NCI-H226 (cell line): ENCODE results near the gene ACBD6.

ENCODE experiments used
- DNase-seq: peaks from one replicate; pipeline ENCODE4 v3.0.0-alpha.2; 2015

The ACBD6 gene

DNA sequence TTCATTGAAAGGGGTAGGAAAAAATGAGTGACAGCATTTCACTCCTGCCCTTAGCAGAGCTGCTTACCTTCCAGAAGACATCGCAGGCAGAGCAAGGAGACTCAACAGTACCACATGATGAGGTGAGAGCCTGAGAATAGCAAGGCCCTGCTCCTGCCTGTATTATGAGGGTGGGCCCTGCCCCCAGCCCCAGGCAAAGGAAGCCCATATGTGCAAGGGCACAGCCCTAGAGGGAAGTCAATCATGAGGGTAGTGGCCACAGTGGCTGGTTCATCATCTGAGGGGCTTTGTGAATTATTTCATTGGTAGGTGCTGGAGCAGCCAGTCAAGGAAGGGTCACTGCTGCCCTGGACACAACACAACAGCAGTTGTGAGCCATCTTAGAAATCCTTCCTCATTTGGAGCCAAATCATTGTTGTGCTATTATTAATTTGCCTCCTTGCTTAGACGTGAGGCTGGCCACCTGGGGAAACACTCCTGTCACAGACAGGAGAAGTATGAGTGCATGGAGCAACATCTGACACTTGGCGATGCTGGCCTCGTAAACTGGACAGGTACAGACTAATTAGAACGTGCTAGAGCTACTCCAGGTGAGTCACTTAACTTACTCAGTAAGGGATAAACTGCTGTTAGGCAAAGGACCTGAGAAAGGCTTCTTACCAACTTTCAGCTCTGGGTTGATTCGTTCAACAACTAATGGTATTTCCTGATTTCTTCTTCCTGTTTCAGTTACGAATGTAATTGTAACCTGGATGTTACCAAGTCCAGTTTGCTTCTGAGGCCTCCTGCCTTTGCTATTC lies 22.7 kb upstream of the ACBD6 start:
- no peak for DNase-seq

GRCh38 chr1:180524160-180524914 lies 22.0 kb upstream of the ACBD6 start:
- DNase-seq, result no peak

GRCh38 chr1:180522213-180522515 lies 19.8 kb upstream of the ACBD6 start:
- no peak for DNase-seq

- DNase-seq, result no peak
Observed at GRCh38 chr1:180521474-180522212, 19.3 kb upstream of the ACBD6 start.

DNA sequence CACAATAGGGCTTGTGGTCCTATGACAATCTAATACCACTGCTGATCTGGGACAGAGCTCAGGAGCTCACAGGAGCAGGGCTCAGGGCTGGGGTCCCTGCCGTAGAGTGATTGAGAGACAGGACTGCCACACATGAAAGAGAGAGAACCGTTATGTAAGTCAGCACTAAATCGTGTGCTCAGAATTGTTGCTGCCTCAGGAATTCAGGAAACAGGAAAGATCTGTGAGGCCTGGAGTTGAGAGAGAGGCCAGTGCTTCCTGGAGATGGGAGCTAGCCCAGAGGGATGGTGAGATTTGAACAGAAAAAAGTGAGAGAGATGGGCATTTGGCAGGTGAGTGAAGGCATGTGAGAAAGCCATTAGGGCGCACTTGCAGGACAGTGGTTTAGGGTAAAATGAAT lies 17.5 kb upstream of the ACBD6 start:
- no peak for DNase-seq

DNA sequence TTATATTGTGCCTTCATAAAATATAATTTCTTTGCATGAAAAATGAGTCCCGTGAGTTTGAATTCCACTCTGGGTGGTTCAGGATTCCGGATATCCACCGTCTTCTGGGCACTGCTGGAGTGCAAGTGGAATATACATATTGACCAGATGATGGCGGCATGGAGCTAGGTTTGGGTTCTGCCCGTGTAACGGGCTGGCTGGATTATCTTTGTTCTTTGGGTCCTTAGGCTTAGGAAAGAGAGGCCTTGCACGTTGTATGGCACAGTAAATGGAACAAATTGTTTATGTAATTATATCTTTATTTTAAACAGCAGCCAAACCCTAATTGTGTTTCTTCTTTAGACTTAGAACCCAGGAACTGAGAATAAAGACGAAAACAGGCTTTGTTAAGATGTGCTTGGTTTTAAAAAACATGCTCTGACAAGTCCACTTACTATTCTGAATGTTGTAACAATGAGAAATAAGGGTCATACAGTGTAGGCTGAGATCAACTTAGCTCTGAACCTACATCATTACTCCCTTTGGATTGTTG lies 13.5 kb upstream of the ACBD6 start:
- peak; percentile 47 for DNase-seq

DNA sequence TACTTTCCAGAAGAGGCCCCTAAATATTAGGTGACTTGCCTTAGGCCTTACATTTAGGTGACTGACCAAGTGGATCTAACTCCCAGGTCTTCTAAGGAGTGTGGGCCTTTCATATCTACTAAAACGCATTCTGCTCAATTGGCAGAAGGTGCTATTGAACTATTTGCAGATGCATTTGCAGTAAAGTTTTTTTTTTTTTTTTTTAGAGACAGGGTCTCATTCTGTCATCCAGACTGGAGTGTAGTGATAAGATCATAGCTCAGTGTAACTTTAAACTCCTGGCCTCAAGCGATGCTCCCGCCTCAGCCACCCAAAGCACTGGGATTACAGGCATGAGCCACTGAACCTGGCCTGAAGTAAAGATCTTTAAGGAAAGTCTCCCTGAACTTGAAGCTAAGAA lies 13.0 kb upstream of the ACBD6 start:
- no peak for DNase-seq

DNA sequence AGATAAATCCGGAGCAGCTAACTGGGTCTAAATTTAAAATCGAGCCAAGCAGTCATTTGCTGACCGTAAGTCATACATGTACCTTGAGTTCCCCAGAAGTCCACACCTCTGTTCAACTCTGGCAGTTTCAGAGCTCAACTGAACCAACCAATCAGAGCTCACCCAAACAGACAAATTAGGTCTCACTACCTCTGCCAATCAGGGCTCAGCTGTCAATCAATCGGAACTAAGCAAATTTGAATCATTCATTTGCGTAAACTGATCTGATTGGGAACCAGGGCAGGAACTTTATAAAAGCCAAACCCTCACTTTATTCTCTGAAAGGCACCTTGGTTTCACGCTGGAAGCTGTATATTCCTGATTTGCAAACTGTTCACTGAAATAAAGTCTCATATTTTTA lies 11.2 kb upstream of the ACBD6 start:
- no peak for DNase-seq

GRCh38 chr1:180510882-180511281 lies 8.5 kb upstream of the ACBD6 start:
- no peak for DNase-seq

- DNase-seq, result no peak
Observed at GRCh38 chr1:180508725-180509097, 6.3 kb upstream of the ACBD6 start.

DNA sequence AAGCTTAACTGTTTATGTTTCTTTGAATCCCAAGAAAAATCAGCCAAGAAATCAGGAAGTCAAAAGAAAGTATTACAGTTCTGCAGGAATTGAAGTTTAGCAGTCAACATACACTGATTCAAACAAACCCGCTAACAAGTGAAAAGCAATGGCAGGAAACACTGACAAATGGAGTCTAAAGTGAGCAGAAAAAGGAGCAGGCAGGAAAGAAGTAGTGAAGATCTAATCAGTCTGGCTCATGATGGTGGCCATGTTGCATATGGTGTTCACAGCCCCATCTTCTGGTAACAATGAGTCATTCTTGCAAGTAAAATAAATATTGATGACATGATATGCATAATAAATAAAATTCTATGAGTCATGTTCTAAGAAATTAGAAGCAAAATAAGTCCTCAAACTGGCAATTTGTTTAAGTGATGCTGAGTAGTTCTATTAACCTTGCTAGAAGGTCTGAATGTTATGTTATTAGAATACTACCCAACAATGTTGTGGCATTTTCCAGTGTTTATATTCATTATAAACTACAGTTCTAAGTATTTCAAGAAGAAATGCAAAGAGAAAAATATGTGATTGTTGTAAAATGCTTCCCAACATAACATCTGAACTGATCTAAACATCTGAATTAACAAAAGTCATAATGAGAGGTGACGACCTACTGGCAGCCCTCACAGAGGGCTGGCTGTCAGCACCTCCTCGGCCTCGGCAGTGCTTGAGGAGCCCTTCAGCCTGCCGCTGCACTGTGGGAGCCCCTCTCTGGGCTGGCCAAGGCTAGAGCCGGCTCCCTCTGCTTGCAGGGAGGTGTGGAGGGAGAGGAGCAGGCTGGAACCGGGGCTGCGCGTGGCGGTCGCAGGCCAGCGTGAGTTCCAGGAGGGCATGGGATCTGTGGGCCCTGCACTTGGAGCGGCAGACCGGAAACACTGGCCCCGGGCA lies 5.7 kb upstream of the ACBD6 start:
- DNase-seq, result no peak

DNA sequence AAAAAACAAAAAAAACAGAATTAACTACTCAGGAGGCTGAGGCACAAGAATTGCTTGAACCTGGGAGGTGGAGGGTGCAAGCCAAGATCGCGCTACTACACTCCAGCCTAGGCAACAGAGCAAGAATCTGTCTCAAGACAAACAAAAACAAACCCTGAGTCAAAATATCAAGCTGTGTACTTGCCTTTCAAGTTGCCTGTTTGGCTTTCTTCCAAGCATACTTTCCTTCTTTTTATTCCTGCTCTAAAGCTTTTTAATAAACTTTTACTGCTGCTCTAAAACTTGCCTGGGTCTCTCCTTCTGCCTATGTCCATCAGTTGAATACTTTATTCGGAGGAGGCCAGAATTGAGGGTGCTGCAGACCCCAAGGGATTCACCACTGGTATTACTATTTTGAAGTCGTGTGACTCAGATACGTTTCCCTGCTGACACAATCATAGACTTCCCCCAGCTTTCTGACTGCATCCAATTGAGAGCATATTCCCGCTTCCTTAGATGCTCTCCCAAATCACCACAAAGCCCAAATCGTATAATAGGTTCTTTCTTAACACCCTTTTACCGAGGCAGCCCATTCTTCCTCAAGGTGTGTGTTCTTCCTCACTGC lies 3.5 kb upstream of the ACBD6 start:
- DNase-seq, result no peak

- no peak for DNase-seq
Observed at GRCh38 chr1:180504186-180504585, 1.8 kb upstream of the ACBD6 start.

GRCh38 chr1:180503280-180503862 lies 994 bp upstream of the ACBD6 start:
- DNase-seq, result peak; percentile 5

- no peak for DNase-seq
Observed at GRCh38 chr1:180501865-180502360, 464 bp downstream of the ACBD6 start.

GRCh38 chr1:180500689-180501088 lies 1.7 kb downstream of the ACBD6 start:
- no peak for DNase-seq

DNA sequence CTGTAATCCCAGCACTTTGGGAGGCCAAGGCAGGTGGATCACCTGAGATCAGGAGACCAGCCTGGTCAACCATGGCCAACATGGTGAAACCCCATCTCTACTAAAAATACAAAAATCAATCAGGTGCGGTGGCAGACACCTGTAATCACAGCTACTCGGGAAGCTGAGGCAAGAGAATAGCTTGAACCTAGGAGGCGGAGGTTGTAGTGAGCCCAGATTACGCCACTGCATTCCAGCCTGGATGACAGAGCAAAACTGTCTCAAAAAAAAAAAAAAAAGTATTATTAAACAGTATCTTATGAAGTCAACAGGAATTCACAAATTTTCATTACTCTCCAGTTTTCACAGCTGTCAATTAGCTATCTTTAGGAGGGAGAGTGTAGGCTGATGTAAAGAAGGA lies 3.8 kb downstream of the ACBD6 start:
- DNase-seq, result no peak

DNA sequence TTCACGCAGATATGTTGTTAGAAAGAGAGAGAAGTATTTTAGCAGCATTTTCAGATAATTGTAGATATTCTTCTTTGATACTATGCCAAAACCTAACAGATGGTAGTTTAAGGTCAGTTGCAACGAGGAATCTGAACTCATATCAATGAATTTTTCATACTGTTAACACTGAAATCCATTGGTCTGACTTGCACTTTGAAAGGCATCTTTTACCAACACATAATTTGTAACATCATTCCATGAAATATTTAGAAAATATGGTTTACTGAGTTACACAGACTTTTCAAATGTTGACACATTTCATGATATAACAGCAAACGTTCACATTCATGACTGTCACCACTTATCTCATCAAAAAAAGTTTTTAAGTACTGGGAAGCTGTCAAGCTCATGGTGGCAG lies 4.6 kb downstream of the ACBD6 start:
- DNase-seq, result no peak

GRCh38 chr1:180494370-180494769 lies 8.0 kb downstream of the ACBD6 start:
- DNase-seq, result no peak

- DNase-seq, result no peak
Observed at GRCh38 chr1:180489976-180490375, 12.4 kb downstream of the ACBD6 start.

DNA sequence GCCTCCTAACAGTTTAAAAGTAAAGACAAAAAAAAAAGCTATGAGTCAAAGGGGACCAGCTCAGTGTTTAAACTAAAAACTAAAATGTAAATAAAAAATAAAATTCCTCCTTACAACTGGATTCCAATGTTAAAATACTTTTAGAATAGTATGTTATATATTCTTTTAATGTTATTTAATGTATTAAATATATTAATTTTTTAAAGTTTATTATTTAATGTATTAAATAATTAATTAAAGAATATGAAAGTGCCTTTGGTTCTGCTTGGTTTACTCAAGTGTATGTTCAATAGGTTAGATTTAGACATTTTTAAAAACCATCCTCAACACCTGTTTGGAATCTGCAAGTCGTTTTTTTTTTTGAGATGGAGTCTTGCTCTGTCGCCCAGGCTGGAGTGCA lies 13.1 kb downstream of the ACBD6 start:
- DNase-seq, result no peak

DNA sequence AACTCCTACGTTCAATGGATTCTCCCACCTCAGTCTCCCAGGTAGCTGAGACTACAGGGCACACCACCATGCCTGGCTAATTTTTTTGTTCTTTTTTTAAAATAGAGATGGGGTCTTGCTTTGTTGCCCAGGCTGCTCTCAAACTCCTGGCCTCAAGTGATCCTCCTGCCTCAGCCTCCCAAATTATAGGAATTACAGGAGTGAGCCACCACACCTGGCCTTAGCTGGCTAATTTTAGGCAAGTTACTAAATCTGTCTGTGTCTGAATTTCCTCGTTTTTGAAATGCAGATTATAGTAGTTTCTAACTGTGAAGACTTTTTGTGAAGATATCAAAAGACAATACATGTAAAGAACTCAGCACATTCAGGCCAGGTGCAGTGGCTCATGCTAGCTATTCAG lies 13.7 kb downstream of the ACBD6 start:
- DNase-seq, result no peak
